ENCODE measurements around the gene CHST1.

The CHST1 gene

GRCh38 chr11:45665206-45665932, at the start of gene CHST1:
Gene CHST1 (minus strand): TSS chr11:45665622. CDS start chr11:45650923, 14,699 bp downstream.
- DNase-seq, result peak; percentile 42

GRCh38 chr11:45713573-45713972, 48.2 kb upstream of the CHST1 start:
- no peak for DNase-seq

GRCh38 chr11:45710561-45710960, 45.1 kb upstream of the CHST1 start:
- no peak for DNase-seq

- no peak for DNase-seq
These were observed 43.7 kb upstream of the CHST1 start for GRCh38 chr11:45708887-45709663.

GRCh38 chr11:45704635-45705034, 39.2 kb upstream of the CHST1 start:
- DNase-seq, result no peak

- no peak for DNase-seq
These were observed 38.7 kb upstream of the CHST1 start for GRCh38 chr11:45704133-45704532.

GRCh38 chr11:45702511-45702910, 37.1 kb upstream of the CHST1 start:
- no peak for DNase-seq

- no peak for DNase-seq
These were observed 33.5 kb upstream of the CHST1 start for GRCh38 chr11:45698777-45699497.

- no peak for DNase-seq
These were observed 27.5 kb upstream of the CHST1 start for GRCh38 chr11:45692808-45693453.

GRCh38 chr11:45688472-45689033, 23.1 kb upstream of the CHST1 start:
- DNase-seq, result no peak

GRCh38 chr11:45687836-45688235, 22.4 kb upstream of the CHST1 start:
- no peak for DNase-seq

- DNase-seq, result no peak
These were observed 20.6 kb upstream of the CHST1 start for GRCh38 chr11:45685964-45686537.

GRCh38 chr11:45684440-45684839, 19.0 kb upstream of the CHST1 start:
- DNase-seq, result no peak

GRCh38 chr11:45683271-45684058, 18.0 kb upstream of the CHST1 start:
- DNase-seq, result no peak

- no peak for DNase-seq
These were observed 14.4 kb upstream of the CHST1 start for GRCh38 chr11:45679806-45680205.

- no peak for DNase-seq
These were observed 13.6 kb upstream of the CHST1 start for GRCh38 chr11:45678976-45679375.

- no peak for DNase-seq
These were observed 12.5 kb upstream of the CHST1 start for GRCh38 chr11:45677770-45678512.

- DNase-seq, result no peak
These were observed 11.2 kb upstream of the CHST1 start for GRCh38 chr11:45676522-45677095.

GRCh38 chr11:45675646-45676045, 10.2 kb upstream of the CHST1 start:
- no peak for DNase-seq

- no peak for DNase-seq
These were observed 9.2 kb upstream of the CHST1 start for GRCh38 chr11:45674481-45675190.
